ENCODE data around the gene TIA1.
"Not testable (repeated sequence)": the region's sequence is repeated elsewhere in the genome, so short reads cannot be mapped to it uniquely, and the experiment has no call there.

The TIA1 gene, protein sequence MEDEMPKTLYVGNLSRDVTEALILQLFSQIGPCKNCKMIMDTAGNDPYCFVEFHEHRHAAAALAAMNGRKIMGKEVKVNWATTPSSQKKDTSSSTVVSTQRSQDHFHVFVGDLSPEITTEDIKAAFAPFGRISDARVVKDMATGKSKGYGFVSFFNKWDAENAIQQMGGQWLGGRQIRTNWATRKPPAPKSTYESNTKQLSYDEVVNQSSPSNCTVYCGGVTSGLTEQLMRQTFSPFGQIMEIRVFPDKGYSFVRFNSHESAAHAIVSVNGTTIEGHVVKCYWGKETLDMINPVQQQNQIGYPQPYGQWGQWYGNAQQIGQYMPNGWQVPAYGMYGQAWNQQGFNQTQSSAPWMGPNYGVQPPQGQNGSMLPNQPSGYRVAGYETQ

DNA sequence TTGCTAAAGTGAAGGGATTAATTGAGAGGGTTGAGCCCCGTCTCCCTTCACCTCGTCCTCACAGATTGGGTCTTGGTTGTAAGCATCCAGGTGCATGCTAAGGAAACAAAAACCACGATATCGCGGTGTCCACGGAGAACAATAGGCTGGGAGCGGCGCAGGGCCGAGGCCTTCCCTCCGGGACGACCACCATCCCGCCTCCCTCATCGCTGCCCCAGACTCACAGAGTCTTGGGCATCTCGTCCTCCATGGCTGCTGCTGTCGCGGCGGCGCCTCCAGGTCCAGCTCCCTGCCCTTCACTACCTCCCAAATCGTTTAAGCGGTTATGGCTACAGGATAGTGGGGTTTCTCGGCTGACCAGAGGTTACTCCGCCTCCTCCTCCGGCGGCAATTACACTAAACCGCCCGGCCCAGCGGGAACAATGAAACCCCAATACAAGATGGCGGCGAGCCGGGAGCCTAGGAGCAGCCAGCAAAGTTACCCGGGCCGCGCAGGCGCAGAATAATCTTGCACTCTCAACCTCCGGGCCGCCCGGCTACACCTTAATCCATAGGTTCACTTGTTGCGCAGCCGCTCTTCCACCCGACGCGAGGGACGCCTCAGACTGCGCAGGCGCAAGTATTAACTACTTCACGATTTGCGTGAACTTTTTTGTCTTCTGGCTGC lies at the start of gene TIA1:
Gene TIA1, minus strand, starts transcription at position 448 of the 667 bp plus-strand sequence. Its CDS starts 198 bp downstream, at position 250.
- peak; percentile 99 for DNase-seq

GRCh38 chr2:70297828-70298227 lies 49.4 kb upstream of the TIA1 start:
- DNase-seq = not testable (repeated sequence)

DNA sequence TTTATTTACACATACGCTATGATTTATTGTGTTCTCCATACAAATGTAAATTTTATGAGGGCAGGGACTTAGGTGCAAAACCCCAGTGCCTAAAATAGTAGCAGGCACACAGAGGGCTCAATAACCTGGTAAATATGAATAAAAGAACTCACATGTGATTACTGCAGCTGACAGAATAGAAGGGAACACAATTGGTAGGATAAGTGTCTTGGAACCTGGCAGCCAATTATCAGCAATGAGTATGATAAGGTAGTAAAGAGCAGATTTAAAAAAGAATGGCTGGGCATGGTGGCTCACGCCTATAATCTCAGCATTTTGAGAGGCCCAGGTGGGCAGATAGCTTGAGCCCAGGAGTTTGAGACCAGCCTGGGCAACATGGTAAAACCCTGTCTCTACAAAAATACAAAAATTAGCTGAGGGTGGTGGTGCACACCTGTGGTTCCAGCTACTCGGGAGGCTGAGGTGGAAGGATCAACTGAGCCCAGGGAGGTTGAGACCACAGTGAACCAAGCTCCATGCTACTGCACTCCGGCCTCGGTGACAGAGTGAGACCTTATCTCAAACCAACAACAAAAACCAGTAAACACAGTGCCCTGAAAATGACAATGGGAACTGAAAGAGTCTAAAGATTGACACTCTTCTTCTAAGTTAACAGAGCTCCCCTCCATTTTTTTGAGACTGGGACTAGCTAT lies 35.2 kb upstream of the TIA1 start:
- DNase-seq = no peak

- DNase-seq = no peak
Measured at GRCh38 chr2:70282439-70282838, 34.0 kb upstream of the TIA1 start.

DNA sequence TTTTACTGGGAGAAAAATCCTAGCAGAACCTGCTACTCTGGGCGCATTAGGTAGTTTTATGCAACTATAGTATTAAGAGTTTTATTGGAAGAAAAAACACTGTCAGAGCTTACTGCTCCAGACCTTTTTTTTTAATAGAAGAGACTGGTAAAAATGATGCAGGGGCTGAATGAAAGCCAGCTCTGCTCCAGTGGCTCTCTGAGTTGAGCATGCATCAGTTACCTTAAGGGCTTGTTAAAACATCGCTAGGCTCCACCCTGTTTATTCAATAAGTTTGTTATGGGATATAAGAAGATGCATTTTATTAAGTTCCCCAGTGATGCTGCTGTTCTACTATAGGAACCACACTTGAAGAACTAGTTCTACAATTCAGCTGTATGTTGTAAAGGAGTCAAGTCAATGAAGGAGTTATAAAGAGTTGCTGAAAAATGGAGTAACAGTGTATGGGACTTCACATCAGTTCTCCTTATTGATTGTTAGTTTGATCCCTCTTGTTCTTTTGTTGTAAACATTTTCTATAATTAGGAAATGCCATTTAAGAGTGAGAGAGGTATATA lies 31.9 kb upstream of the TIA1 start:
- DNase-seq = peak; percentile 13

DNA sequence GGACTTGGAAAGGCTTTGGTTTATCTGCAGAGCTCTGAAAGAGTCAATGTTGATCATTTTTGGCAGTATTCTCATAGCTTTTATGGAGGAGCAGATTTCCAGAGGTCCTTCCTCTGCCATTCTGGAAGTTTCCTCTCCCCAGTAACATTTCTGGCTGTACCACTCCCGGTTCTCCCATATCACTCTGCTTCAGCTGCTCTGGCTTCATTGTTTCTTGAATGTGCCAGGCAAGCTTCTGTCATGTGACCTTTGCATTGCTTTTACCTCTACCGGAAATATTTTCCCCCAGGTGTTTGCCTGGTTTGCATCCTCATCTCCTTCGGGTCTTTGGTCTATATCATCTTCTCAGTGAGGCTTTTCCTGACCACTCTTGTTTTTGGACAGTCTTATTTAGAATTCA lies 21.9 kb upstream of the TIA1 start:
- peak; percentile 18 for DNase-seq

DNA sequence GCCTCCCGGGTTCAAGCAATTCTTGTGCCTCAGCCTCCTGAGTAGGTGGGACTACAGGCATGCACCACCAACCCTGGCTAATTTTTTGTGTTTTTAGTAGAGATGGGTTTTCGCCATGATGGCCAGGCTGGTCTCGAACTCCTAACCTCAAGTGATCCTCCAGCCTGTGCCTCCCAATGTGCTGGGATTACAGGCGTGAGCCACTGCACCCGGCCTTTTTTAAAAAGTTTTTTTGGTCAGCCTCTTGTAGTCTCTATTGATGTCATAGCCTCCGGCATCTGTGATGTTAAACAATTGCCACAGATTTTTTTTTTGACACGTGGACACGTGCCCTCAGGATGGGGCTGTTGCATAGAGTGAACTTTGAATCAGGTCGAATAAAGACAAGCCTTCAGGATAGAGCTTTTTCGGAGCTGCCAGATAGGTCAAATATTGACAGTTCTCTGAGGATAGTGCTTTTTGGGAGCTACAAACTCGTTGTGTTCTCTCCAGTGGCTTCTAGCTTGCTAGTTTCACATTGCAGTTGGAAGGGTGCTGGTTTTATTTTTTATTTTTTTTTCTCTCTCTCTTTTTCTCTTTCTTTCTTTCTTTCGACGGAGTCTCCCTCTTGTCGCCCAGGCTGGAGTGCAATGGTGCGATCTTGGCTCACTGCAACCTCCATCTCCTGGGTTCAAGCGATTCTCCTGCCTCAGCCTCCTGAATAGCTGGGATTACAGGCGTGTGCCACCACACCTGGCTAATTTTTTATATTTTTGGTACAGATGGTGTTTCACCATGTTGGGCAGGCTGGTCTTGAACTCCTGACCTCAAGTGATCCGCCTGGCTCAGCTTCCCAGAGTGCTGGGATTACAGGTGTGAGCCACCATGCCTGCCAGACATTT lies 21.2 kb upstream of the TIA1 start:
- not testable (repeated sequence) for DNase-seq

GRCh38 chr2:70266925-70267324 lies 18.5 kb upstream of the TIA1 start:
- not testable (repeated sequence) for DNase-seq

DNA sequence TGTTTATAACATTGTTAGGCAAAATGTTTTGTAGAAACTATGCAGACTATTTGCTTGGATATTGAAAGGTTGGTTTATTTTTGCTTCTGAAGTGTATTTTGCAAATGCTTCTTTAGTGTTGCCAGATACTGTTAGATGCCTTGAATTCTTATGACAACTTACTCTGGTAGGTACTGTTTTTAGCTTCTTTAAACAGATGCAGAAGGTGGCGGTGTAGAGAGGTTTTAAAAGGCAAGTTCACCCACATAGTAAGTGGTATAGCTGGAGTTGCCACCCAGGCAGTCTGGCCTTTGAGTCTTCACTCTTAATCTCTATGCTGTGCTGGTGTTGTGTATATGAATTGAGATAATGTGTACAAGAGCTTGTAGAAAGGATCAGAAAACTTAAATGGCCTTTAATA lies 13.1 kb upstream of the TIA1 start:
- no peak for DNase-seq

- no peak for DNase-seq
Measured at GRCh38 chr2:70258532-70258875, 10.1 kb upstream of the TIA1 start.

DNA sequence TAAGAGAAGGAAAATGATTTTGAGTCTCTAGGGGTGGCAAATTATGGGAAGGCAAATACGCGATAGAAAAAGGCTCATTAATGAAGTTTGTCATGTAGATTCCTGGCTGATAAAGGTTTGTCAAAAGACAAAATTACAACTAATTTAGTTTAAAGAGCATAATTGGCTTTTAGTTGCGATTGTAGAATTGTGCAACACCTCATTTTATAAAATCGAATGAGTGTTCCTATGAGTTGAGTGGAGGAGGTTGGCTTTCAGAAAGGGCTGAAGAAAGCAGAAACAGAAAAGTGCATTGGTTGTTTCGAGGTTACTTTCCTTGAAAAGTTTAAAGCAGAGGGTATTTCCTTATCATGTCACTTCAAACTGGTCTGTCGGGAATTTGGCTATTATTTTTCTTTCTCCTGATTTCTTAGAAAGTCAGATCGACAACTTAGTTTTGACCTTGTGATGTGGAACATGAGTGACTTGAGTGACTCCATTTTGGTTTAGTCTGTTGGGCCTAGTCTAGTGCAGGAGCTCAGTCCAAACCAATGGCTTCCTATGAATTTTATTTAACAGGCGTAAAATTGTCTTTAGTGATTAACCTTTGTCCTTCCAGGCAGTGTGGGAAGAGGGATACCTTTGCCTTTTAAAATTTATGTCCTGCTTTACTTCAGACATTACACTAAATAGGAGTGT lies 7.3 kb upstream of the TIA1 start:
- no peak for DNase-seq

- DNase-seq = no peak
Measured at GRCh38 chr2:70250434-70250833, 2.0 kb upstream of the TIA1 start.

DNA sequence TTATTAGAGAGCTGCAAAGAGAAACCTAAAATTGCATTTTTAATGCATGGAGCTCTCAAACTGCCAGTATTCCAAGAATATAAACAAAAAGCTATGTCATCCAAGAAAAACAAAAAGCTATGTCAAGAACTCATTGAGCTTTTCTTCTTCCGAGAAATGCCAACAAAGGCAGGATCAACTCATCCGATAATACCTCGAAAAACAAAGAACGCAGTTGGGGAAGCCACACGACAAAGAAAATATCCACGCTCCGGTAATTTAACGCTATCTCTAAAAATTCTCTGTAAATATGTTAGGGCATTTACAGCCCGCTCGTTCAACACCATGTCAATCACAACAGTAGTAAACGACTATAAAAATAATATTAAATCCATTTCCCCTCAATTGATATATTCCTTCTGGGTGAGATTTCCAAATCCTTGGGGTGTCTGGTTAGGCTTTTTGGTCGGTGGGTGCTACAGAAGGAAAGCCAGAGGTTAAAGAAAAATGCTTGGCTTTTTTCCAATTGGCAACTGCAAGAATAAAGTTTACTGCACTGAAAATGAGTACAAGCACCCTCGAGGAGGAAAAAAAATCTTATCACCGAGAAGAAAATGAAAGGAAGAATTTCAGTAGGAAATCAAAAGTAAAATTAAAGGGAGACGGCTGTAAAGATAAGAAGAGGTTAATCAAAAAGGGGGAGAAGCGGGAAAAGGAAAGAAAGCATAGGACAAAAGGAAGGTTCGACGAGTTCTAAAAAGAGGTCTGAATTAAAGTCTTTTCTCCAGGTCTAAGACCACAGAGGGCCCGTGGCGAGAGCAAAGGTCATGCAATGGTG lies 856 bp downstream of the TIA1 start:
- peak; percentile 45 for DNase-seq

DNA sequence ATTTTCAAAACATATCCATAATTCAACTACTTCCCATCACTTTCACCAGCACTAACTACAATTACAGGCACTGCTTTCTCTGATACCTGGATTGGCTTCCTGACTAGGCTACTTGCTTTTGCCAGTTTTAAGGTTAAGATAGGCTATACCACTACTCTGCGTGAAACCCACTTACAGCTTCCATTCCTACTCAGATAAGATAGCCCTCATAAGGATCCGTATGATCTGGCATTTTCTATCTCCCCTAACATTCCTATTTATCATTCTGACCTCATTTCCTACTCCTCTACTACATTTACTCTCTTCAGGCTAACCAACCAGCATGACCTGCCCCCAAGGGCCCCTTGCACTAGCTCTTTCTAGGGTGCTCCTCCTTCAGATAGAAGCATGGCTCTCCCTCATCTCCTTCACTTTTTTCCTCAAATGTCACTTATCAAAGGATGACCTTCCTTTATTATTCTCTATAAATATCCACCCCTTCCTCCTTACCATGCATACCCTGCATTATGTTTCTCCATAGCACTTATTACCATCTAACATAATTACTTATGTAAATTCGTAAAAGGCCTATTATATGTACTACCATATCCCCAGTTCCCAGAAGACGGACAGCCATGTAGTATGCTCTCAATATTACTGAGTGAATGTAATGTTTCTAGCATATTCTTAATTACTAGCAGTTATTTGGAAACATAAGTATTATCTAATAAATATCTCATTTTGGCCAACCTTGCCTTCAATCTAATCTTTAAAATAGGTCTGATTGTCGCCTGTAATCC lies 4.4 kb downstream of the TIA1 start:
- DNase-seq = no peak

GRCh38 chr2:70242552-70242951 lies 5.9 kb downstream of the TIA1 start:
- DNase-seq = no peak

- peak; percentile 8 for DNase-seq
Measured at GRCh38 chr2:70241340-70241739, 7.1 kb downstream of the TIA1 start.

- peak; percentile 8 for DNase-seq
Measured at GRCh38 chr2:70240599-70240998, 7.8 kb downstream of the TIA1 start.

GRCh38 chr2:70233926-70234325 lies 14.5 kb downstream of the TIA1 start:
- DNase-seq = no peak

DNA sequence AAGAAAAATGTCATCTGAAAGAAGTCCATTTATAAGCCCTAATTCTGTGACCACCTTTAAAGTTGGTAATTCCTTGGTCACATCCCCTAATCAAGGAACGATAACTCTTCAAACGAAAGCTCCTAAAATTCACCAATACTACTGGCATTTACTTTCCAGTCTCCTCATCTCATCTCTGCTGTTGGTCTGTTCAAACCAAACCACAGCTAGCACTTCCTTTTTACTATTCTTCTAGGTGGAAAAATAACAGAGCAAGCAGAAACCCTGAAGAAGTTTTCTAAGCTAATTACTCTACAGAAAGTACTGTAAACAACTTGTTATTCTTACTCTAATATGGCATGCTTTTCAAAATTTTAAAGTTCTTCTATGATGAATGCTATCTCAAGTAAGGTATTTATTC lies 21.6 kb downstream of the TIA1 start:
- no peak for DNase-seq

DNA sequence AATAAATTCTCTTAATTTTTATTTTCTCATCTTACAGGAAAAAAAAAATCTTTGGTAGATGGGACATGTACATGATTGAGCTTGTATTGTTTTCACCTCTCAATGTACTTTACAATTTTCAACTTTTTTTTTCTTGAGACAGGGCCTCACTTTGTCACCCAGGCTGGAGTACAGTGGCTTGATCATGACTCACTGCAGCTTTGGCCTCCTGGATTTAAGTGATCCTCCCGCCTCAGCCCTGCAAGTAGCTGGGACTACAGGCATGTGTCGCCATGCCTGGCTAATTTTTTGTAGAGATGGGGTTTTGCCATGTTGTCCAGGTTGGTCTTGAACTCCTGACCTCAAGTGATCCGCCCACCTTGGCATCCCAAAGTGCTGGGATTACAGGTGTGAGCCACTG lies 25.1 kb downstream of the TIA1 start:
- peak; percentile 12 for DNase-seq

Data from DMS53 (cell line).